A549 (cell line): Measurements from ENCODE around the gene MTSS2. TPM values are rescaled to one million over a fixed set of nuclear protein-coding genes. Genes with fewer than 3 reads are reported as not detected.

Experiments used
- ATAC-seq, 2 experiments: fragments of 200-7000 bp in 1 of 2; fragments of >200 bp in 1 of 2; cut with Nextera tagmentation in 1 of 2; cut with Tn5 transposase in 1 of 2; 3 replicates each; pipeline versions ENCODE4 v1.8.0 to v1.9.1; 2018 to 2020; ENCODE audit warnings: mild to moderate bottlenecking in 1 of 2, moderate library complexity in 1 of 2
- CTCF ChIA-PET: fragments of 300-600 bp; sonication (Branson Sonifier 250); formaldehyde crosslinking; extraction: SDS; loops from one replicate; lab custom pipeline; 2021; ENCODE audit warnings: antibody characterized with exemption, inconsistent platforms; lab: Yijun Ruan, JAX
- POLR2A ChIA-PET: fragments of 350-600 bp; formaldehyde crosslinking; extraction: SDS; loops from one replicate; lab custom pipeline; 2021; ENCODE audit warnings: antibody characterized with exemption, inconsistent platforms; lab: Yijun Ruan, JAX
- DNase-seq, 2 experiments: peaks; one replicate each; pipeline versions ENCODE4 v3.0.0 to v3.0.0-alpha.2; 2011 to 2016; ENCODE audit warnings: low read depth in 1 of 2, low spot score in 1 of 2
- FAIRE-seq: peaks from 2 replicates; lab custom pipeline; 2011; peaks lifted over from hg19 to GRCh38; lab: Jason Lieb, UNC
- H3K27ac ChIP-seq, 2 experiments: fragments of >200 bp; sonication (Bioruptor Twin); formaldehyde crosslinking; 3 replicates each; pipeline ENCODE4 v1.5.1; 2016 to 2017
- H3K4me1 ChIP-seq: fragments of >200 bp; sonication (Bioruptor Twin); formaldehyde crosslinking; 3 replicates; pipeline ENCODE4 v1.6.1; 2016
- H3K4me2 ChIP-seq: fragments of >200 bp; sonication (Bioruptor Twin); formaldehyde crosslinking; 3 replicates; pipeline ENCODE4 v1.6.1; 2016
- H3K4me3 ChIP-seq: fragments of >200 bp; sonication (Bioruptor Twin); formaldehyde crosslinking; 3 replicates; pipeline ENCODE4 v1.5.1; 2016
- H3K9me3 ChIP-seq: fragments of >200 bp; sonication (Bioruptor Twin); formaldehyde crosslinking; 3 replicates; pipeline ENCODE4 v1.6.1; 2016
- BCL3 ChIP-seq: fragments of >200 bp; sonication (Bioruptor Twin); formaldehyde crosslinking; IDR thresholded peaks from 3 replicates; pipeline ENCODE4 v1.6.1; 2016
- BHLHE40 ChIP-seq: IDR thresholded peaks from 2 replicates; pipeline ENCODE4 v1.6.1; 2012; ENCODE audit warnings: low read depth, low read length, inconsistent platforms
- CTCF ChIP-seq: fragments of >200 bp; sonication (Bioruptor Twin); formaldehyde crosslinking; IDR thresholded peaks from 3 replicates; pipeline ENCODE4 v1.5.1; 2016
- E2F6 ChIP-seq: IDR thresholded peaks from 2 replicates; pipeline ENCODE4 v1.6.1; 2012; ENCODE audit warnings: low read depth, borderline replicate concordance
- EP300 ChIP-seq, 2 experiments: fragments of >200 bp; sonication (Bioruptor Twin); formaldehyde crosslinking; IDR thresholded peaks; 2 replicates in 1 of 2; 3 replicates in 1 of 2; pipeline ENCODE4 v1.6.1; 2016 to 2017
- ESRRA ChIP-seq: fragments of 150-350 bp; IDR thresholded peaks from 2 replicates; pipeline ENCODE4 v1.6.1; 2014; ENCODE audit warnings: mild to moderate bottlenecking, low read length, borderline replicate concordance
- FOSB ChIP-seq: fragments of 250-450 bp; sonication (Bioruptor Pico); IDR thresholded peaks from 2 replicates; pipeline ENCODE4 v1.5.0; 2020; ENCODE audit warnings: mild to moderate bottlenecking, moderate library complexity
- HDAC2 ChIP-seq: fragments of 200-600 bp; sonication (generic); IDR thresholded peaks from 2 replicates; pipeline ENCODE4 v1.6.1; 2016
- HMGXB4 ChIP-seq: fragments of 250-450 bp; sonication (Bioruptor Pico); IDR thresholded peaks from 2 replicates; pipeline ENCODE4 v1.5.0; 2021; ENCODE audit warnings: mild to moderate bottlenecking, moderate library complexity, borderline replicate concordance
- MAX ChIP-seq: IDR thresholded peaks from 2 replicates; pipeline ENCODE4 v1.6.1; 2012
- NFE2L2 ChIP-seq: fragments of 150-350 bp; conservative IDR thresholded peaks from 2 replicates; pipeline ENCODE4 v1.6.1; 2014; ENCODE audit warnings: low read length
- RCOR1 ChIP-seq: fragments of 150-350 bp; IDR thresholded peaks from 2 replicates; pipeline ENCODE4 v1.6.1; 2014; ENCODE audit warnings: antibody characterized with exemption, low read length, low read depth
- RNF2 ChIP-seq: fragments of 200-600 bp; sonication (generic); IDR thresholded peaks from 2 replicates; pipeline ENCODE4 v1.6.1; 2016; ENCODE audit warnings: low read depth, mild to moderate bottlenecking, antibody characterized with exemption, moderate library complexity, borderline replicate concordance
- SREBF2 ChIP-seq: fragments of 450-650 bp; IDR thresholded peaks from 2 replicates; pipeline ENCODE4 v1.6.1; 2014; ENCODE audit warnings: mild to moderate bottlenecking, moderate library complexity
- TFCP2L1 ChIP-seq: fragments of 250-450 bp; sonication (Bioruptor Pico); IDR thresholded peaks from 2 replicates; pipeline ENCODE4 v1.5.0; 2021; ENCODE audit warnings: mild to moderate bottlenecking
- TP53 ChIP-seq: fragments of 250-450 bp; sonication (Bioruptor Pico); IDR thresholded peaks from 2 replicates; pipeline ENCODE4 v1.5.0; 2021; ENCODE audit warnings: mild to moderate bottlenecking, moderate library complexity
- ZFP36 ChIP-seq: fragments of 450-650 bp; IDR thresholded peaks from 2 replicates; pipeline ENCODE4 v1.6.1; 2014; ENCODE audit warnings: borderline replicate concordance; ENCODE audit not compliant: partially characterized antibody
- ZSCAN20 ChIP-seq: fragments of 250-450 bp; sonication (Bioruptor Pico); IDR thresholded peaks from 2 replicates; pipeline ENCODE4 v1.8.0; 2022; ENCODE audit warnings: mild to moderate bottlenecking, moderate library complexity
- WGBS: methylation state at CpG from one replicate; pipeline ENCODE4 v1.1.6; 2017; ENCODE audit errors: missing lambda C conversion rate; 5-methylcytosine and 5-hydroxymethylcytosine counted together
- polyA plus RNA-seq, 4 experiments: library from polyadenylated mRNA; depleted of rRNA in 3 of 4; stranded (reverse); fragments of >200 nt; fragmentation: RNase III in 1 of 4; extraction: RNeasy Plus Mini Kit Qiagen cat#74134 plus additional on column Dnase treatment in 1 of 4; gene quantifications; 2 replicates in 3 of 4; 3 replicates in 1 of 4; pipeline ENCODE4 v1.2.3, GENCODE V29; 2011 to 2017

Gene MTSS2
- polyA plus RNA-seq, 2 of the 4 experiments (the other 2 are of a cell fraction) = 13.1 to 27.1 TPM

GRCh38 chr16:70734522-70735095 lies 48.8 kb upstream of the MTSS2 start:
- H3K9me3 ChIP-seq = no peaks in the 10 kb centered on the region
- TF ChIP-seq BCL3 (no peak), HDAC2 (no peak), SREBF2 (no peak), ESRRA (no peak), TFCP2L1 (CRISPR knock-in tag) (no peak), NFE2L2 (no peak), EP300 (IDR thresholded peaks at IDR 0.05) (no peak), ZSCAN20 (no peak), BHLHE40 (no peak), FOSB (CRISPR knock-in tag) (no peak), ZFP36 (no peak)
- ChIA-PET CTCF (interaction anchor here (0.7 to 8.5 kb wide), 8 partner anchors 9 to 187 kb away, joined by 3 to 88 read pairs (median 3); no protein-coding TSS in a partner anchor), POLR2A (no interaction called here)
- WGBS = 95% methylated on average over 4 of the region's 4 CpGs
- peaks cover 9% of the 10 kb centered on the region; the same call in 2 of the 3 replicates for H3K4me1 ChIP-seq
- H3K4me2 ChIP-seq = no peak overlapping the region
- H3K27ac ChIP-seq = no peak overlapping the region
- DNase-seq (no peak), FAIRE-seq (no peak), ATAC-seq (no peak)
- H3K4me3 ChIP-seq = no peak overlapping the region

- FAIRE-seq = no peak
- Histone ChIP-seq H3K4me2 (no peak overlapping the region), H3K4me3 (no peak overlapping the region), H3K27ac (no peak overlapping the region), H3K9me3 (no peaks in the 10 kb centered on the region), H3K4me1 (no peaks in the 10 kb centered on the region)
- TF ChIP-seq MAX (no peak), ESRRA (no peak), TFCP2L1 (CRISPR knock-in tag) (no peak), TP53 (CRISPR knock-in tag) (no peak), CTCF (no peak), RNF2 (no peak)
- ChIA-PET CTCF (interaction anchor here (1.1 to 3.5 kb wide), 3 partner anchors 8 to 77 kb away, joined by 3 to 23 read pairs (median 11); no protein-coding TSS in a partner anchor), POLR2A (no interaction called here)
- ATAC-seq = no peak
- 94% methylated on average over 3 of the region's 3 CpGs for WGBS
- no peak for DNase-seq
Measured at GRCh38 chr16:70730944-70731343, 45.1 kb upstream of the MTSS2 start.

GRCh38 chr16:70730031-70730430 lies 44.2 kb upstream of the MTSS2 start:
- Histone ChIP-seq H3K4me3 (no peak overlapping the region), H3K4me1 (no peaks in the 10 kb centered on the region), H3K4me2 (no peak overlapping the region), H3K27ac (no peak overlapping the region), H3K9me3 (no peaks in the 10 kb centered on the region)
- WGBS = 85% methylated on average over 7 of the region's 7 CpGs
- ATAC-seq (no peak), DNase-seq (no peak), FAIRE-seq (no peak)
- CTCF ChIA-PET = interaction anchor here (0.6 to 3.5 kb wide), 5 partner anchors 8 to 76 kb away, joined by 3 to 23 read pairs (median 3); no protein-coding TSS in a partner anchor
- POLR2A ChIA-PET = no interaction called here
- TF ChIP-seq HMGXB4 (CRISPR knock-in tag) = no peak
- no peak for TF ChIP-seq RCOR1
- no peak for TF ChIP-seq E2F6
